HG02678 (cell line): ENCODE data around the gene UVRAG.
A peak's percentile ranks its signal among the peaks of the same experiment; 100 is the strongest.

Experiments
- ATAC-seq: cut with Tn5 transposase; IDR thresholded peaks from one replicate; pipeline ENCODE4 v1.9.1; 2021; ENCODE audit warnings: mild to moderate bottlenecking, moderate library complexity; ENCODE audit not compliant: unreplicated experiment

Gene UVRAG

GRCh38 chr11:75814677-75815344 is at the start of gene UVRAG:
UVRAG (plus strand) TSS chr11:75815210; CDS start chr11:75815408, 198 bp downstream.
- ATAC-seq = peak; percentile 81

GRCh38 chr11:75766443-75767227 is 48.4 kb upstream of the UVRAG start:
- ATAC-seq = no peak

DNA sequence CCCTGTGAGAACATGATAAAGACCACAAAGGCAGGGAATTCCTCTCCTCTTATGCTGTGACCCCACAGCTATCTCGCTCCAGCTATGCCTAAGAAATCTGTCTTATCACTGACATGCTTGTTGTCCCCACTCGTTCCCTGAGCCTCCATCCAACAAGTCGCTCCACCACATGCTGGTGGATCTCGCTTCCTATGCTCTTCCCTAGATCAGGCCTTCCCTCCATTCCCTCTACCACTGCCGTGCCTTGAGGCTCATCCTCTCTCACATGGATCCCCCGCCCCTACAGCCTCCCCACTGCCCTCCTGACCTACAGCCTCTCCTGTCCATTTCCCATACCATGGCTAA is 47.8 kb upstream of the UVRAG start:
- no peak for ATAC-seq

- no peak for ATAC-seq
These were observed 47.3 kb upstream of the UVRAG start for GRCh38 chr11:75767793-75768111.

DNA sequence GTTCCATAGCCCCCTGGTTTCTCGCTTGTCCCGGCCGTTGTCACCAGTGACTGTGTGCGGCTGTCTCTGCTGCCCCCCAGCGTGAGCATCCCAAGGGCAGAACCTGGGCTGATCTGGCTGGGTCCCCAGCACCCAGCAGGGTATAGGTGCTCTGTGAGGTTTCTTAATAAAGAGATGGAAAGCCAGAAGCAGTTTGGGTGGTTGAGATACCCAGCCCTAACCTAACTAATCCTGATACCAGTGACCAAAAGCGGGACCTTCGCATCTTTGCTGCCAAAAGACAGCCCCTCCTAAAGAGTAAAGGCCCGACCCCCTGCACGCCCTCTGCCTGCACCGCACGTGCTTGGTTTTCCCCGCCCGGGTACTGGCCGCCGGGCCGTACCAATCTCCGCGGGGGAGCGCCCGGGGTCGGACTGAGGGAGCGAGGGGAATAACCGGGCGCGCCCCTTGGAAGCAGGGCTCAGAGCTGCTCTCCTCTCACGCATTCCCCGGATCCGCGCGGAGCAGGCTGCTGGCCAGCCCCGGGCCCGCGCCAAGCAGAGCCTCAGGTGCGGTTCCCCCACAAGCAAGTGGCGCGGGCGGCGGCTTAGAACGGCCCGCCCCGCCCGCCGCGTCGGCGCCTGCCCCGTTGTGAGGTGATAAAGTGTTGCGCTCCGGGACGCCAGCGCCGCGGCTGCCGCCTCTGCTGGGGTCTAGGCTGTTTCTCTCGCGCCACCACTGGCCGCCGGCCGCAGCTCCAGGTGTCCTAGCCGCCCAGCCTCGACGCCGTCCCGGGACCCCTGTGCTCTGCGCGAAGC is 46.7 kb upstream of the UVRAG start, which contains the start of gene DGAT2:
TSS of gene DGAT2 (plus strand) at position 667 of the 797 bp plus-strand sequence. CDS start 214 bp downstream, outside the sequence.
- ATAC-seq = peak; percentile 69

DNA sequence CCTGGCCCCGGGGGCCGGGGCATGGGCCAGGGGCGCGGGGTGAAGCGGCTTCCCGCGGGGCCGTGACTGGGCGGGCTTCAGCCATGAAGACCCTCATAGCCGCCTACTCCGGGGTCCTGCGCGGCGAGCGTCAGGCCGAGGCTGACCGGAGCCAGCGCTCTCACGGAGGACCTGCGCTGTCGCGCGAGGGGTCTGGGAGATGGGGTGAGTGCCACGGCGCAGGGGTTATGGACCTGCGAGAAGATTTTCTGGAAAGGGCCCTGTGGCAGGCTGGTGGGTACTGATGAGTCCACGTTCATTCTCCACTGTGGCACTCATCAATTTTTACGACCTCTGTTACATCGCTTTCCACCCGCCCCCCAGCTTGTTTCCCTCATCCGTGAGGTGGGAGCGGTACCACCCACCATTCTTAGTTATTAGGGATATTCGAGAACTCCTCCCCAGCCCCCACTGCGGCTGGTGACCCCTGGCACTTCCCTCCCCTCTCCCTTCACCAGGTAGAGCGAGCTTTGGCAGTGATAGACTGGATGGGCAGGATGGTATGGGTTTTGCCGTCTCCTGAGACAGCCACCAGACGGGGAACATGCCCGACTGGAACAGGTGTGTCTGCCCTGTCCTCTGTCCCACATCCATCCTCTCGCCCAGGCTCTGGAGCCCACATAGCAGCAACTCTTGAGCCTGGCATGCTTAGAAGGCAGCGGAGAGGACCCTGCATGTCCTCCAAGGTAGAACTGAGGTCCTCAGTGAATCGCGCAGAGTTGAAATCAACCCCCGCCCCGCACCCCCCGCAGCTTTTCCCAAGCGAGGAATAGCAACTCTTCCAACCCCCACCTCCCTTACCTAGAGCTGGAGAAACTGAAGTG is 45.9 kb upstream of the UVRAG start:
- ATAC-seq = no peak

GRCh38 chr11:75770102-75770501 is 44.9 kb upstream of the UVRAG start:
- no peak for ATAC-seq

DNA sequence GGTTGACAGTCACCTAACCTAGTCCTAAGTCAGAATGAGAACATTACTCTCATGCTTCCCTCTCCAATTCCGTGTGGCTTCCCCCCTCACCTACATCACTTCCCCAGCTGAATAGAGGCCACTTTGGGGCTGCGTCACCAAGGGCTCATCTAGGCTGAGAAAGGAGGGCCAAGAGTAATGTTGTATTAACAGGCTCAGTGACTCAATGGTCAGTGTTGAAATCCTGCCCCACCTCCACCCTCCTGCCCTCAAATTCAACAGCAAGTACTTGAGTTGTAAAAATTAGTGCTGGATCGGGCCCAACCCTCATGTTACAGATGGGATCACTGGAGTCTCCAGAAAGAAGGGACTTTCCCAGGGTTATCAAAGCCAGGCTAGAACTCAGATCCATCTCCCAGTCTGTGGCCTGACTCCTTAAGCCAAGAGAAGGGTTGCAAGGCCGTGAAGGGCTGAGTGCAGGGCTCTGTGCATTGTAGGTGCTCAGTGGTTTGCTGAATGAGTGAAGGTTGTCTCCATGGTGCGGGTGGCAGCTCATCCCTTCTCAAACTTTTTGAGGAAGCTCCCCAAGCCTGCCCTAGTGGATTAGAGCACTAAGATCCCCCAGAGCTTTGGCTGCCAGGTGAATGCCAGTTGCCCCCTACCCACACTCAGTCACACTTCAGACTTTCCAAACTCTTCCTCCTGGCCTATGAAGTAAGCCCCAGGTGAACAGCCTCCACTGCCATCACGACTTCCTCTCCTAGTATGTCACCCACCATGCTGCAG is 43.2 kb upstream of the UVRAG start:
- no peak for ATAC-seq

DNA sequence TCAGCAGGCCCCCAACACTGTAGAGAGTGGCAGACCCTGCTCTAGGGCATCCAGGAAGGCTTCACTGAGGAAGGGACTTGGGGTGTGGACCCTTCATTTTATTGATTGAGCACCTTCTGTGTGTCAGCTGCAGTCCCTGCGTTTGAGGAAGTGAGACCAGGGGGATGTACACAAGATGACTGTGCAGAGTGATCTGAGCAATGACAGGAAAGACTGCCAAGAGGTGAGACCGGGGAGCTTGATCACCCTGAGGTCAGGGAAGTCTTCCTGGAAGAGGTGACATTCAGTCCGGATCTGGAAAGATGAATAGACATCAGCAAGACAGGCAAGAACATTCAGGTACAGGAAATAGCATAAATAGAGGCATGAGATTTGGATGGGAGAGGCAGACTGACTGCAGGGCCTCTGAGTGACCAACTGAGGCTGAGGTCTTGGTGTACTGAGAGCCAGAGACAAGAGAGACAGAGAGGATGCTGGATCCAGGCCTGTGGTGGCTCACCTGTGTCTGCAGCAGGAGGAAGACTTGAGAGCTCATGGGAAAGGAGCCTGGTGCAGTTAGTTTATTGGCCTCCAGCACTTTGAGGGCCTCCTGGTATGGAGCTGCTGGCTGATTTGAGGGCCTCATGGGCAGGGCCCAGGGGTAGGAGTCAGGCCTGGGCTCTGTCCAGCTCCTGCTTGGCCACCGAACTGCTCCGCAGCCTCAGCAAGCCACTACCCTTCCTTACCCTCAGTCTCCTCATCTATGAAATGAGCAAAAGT is 41.2 kb upstream of the UVRAG start:
- ATAC-seq = peak; percentile 87

DNA sequence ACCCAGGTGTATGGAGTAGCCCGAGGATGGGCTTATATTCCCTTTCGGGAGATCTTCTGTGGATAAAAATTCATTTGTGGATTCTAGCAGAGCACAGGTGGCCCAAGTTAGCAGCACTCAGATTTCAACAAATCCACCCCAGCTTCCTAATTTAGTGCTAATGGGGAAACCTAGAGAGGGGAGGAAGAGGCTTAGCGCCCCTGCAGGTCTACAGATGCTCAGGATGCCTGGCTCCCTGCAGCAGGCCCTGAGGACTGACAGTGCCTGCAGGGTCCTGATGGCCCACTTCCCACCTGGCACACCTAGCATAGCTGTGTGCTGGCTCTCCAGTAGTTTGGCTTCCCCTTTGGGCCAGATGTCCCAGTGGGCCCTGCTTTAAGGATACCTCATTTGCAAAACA is 40.0 kb upstream of the UVRAG start:
- no peak for ATAC-seq

- ATAC-seq = no peak
These were observed 38.5 kb upstream of the UVRAG start for GRCh38 chr11:75776546-75776945.

GRCh38 chr11:75777461-75778110 is 37.4 kb upstream of the UVRAG start:
- ATAC-seq = no peak

- ATAC-seq = no peak
These were observed 36.0 kb upstream of the UVRAG start for GRCh38 chr11:75778962-75779361.

DNA sequence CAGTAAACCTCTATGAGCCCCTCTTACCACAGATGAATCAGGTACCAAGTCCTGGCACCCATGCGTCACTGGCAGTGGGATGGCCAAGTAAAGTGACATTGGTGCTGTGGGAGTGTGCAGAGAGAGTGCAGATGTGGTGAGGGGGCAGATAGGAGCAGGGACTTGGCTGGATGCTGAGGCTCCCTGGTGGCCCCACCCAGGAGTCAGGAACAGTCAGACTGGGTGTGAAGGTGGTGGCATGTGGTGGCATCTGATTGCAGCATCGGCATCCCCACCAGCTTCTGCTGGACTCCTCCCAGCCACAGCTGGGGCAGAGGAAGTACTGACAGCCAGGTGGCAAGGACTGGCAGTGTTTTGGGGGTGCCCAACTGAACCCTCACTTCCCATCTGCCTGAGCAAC is 35.0 kb upstream of the UVRAG start:
- ATAC-seq = no peak

- ATAC-seq = no peak
These were observed 34.1 kb upstream of the UVRAG start for GRCh38 chr11:75780888-75781287.

- ATAC-seq = no peak
These were observed 33.7 kb upstream of the UVRAG start for GRCh38 chr11:75781296-75781695.

- ATAC-seq = no peak
These were observed 33.2 kb upstream of the UVRAG start for GRCh38 chr11:75781831-75782230.

GRCh38 chr11:75782540-75783263 is 32.3 kb upstream of the UVRAG start:
- ATAC-seq = no peak
